Osteocyte (in vitro differentiated cells): ENCODE results near the gene VIT. TPM values are rescaled to one million over a fixed set of nuclear protein-coding genes. Genes with fewer than 3 reads are reported as not detected.
A peak's percentile ranks its signal among the peaks of the same experiment; 100 is the strongest.

Experiments used
- DNase-seq: peaks from one replicate; pipeline ENCODE4 v3.0.0; 2021; ENCODE audit warnings: mixed read lengths; ENCODE audit not compliant: unreplicated experiment; ENCODE audit errors: extremely low spot score
- H3K27ac Mint-ChIP-seq: one replicate; pipeline ENCODE4 v1.8.0; 2021; ENCODE audit warnings: mild to moderate bottlenecking, mixed read lengths; ENCODE audit not compliant: unreplicated experiment
- H3K27me3 Mint-ChIP-seq: one replicate; pipeline ENCODE4 v1.8.0; 2021; ENCODE audit warnings: mixed read lengths; ENCODE audit not compliant: unreplicated experiment
- H3K36me3 Mint-ChIP-seq: one replicate; pipeline ENCODE4 v1.8.0; 2021; ENCODE audit warnings: mixed read lengths; ENCODE audit not compliant: unreplicated experiment
- H3K4me1 Mint-ChIP-seq: one replicate; pipeline ENCODE4 v1.8.0; 2021; ENCODE audit warnings: mixed read lengths; ENCODE audit not compliant: unreplicated experiment
- H3K4me3 Mint-ChIP-seq: one replicate; pipeline ENCODE4 v1.8.0; 2021; ENCODE audit warnings: mild to moderate bottlenecking, moderate library complexity, mixed read lengths; ENCODE audit not compliant: unreplicated experiment
- H3K9me3 Mint-ChIP-seq: one replicate; pipeline ENCODE4 v1.8.0; 2021; ENCODE audit warnings: mixed read lengths; ENCODE audit not compliant: unreplicated experiment
- total RNA-seq: library from RNA; stranded (reverse); gene quantifications from 2 replicates; pipeline ENCODE4 v1.2.1, GENCODE V29; 2021
- TF ChIP-seq, protein P1 (sequence below): fragments of 200-600 bp; sonication (generic); IDR thresholded peaks from 2 replicates; pipeline ENCODE4 v1.5.0; 2021; ENCODE audit warnings: antibody characterized with exemption, mild to moderate bottlenecking, moderate library complexity

The VIT gene
- total RNA-seq, 1 donor from 2014 or later: 11.4 TPM

DNA sequence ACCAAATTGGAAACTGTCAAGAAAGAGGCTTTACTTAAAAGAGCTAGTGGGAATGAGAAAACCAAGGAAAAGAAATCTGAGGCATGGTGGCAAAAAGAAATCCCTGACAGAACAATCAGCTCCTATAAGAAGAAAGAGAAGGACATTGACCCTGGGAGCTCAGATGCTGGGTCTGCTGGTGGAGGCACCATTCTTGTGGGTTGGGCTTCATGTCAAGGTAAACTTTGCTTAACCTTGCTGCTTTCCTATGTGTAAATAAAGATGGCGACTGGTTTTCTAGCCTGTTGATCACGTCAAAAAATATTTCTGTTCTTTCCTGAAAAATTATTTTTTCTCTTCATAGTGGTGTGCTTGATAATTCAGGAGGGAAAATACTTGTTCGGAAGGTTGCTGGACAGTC, 58.1 kb downstream of the VIT start:
- H3K4me3 Mint-ChIP-seq: no peak overlapping the region
- TF ChIP-seq, protein P1, sequence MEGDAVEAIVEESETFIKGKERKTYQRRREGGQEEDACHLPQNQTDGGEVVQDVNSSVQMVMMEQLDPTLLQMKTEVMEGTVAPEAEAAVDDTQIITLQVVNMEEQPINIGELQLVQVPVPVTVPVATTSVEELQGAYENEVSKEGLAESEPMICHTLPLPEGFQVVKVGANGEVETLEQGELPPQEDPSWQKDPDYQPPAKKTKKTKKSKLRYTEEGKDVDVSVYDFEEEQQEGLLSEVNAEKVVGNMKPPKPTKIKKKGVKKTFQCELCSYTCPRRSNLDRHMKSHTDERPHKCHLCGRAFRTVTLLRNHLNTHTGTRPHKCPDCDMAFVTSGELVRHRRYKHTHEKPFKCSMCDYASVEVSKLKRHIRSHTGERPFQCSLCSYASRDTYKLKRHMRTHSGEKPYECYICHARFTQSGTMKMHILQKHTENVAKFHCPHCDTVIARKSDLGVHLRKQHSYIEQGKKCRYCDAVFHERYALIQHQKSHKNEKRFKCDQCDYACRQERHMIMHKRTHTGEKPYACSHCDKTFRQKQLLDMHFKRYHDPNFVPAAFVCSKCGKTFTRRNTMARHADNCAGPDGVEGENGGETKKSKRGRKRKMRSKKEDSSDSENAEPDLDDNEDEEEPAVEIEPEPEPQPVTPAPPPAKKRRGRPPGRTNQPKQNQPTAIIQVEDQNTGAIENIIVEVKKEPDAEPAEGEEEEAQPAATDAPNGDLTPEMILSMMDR: no peak
- no peaks in the 10 kb centered on the region for H3K9me3 Mint-ChIP-seq
- no peak overlapping the region for H3K27ac Mint-ChIP-seq
- peaks cover 2% of the 10 kb centered on the region for H3K36me3 Mint-ChIP-seq
- no peak for DNase-seq
- no peaks in the 10 kb centered on the region for H3K27me3 Mint-ChIP-seq
- peaks cover 4% of the 10 kb centered on the region for H3K4me1 Mint-ChIP-seq

DNA sequence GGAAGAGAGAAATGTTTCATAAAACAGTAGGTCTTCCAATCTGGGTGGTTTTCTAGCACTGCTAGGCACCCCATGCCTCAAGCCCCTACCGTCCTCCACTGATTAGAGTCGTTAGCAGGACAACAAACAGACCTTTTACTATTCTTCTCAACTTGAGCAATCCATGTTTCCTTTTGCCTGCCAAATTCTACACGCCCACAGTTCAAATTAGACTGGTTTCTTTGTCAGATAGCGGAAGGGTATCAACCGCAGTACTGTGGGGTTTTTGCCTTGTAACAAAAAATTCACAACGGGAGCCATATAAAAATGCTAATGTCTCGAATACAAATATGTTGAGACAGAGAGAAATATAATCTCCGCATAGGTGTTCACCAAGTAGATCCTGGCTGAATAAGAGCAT, 59.9 kb downstream of the VIT start:
- H3K4me3 Mint-ChIP-seq: no peak overlapping the region
- H3K27ac Mint-ChIP-seq: no peak overlapping the region
- no peak for DNase-seq
- TF ChIP-seq, protein P1: no peak
- peaks cover 4% of the 10 kb centered on the region for H3K4me1 Mint-ChIP-seq
- H3K27me3 Mint-ChIP-seq: no peaks in the 10 kb centered on the region
- peaks cover 2% of the 10 kb centered on the region for H3K36me3 Mint-ChIP-seq
- no peaks in the 10 kb centered on the region for H3K9me3 Mint-ChIP-seq

DNA sequence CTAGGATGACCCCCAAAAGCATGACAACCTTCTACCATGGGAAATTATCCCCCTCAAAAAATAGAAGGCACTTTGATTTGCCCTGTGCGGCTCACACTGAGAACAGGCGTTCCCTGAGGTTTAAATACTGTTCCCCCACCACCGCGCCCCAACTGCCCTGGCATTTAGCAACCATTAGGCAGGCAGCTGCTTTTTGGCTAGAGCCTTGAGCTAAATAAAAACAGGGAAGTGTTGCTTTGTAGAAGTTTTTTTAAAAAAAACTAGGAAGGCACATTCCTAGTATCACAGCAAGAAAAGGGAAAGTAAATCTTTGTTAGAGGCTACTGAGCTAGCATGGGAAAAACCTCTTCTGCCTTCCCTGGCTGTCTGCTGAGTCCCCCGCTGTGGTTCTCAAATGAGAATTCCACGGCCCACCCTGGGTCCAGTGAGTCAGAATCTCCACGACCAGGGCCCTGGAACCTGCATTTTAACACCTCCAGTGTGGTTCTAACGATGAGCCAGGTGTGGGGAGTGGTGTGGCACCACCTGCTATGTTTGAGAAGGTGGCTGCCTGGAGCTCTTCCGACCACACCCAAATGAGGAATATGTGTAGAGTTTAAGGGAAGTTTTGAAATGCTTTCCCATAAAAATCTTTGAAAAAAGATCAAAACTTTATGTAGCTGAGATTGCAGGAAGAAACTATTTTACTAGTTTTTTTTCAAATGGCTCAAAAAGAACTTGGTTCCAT, 66.4 kb downstream of the VIT start:
- H3K4me3 Mint-ChIP-seq: no peak overlapping the region
- H3K27me3 Mint-ChIP-seq: no peaks in the 10 kb centered on the region
- no peaks in the 10 kb centered on the region for H3K36me3 Mint-ChIP-seq
- DNase-seq: no peak
- no peaks in the 10 kb centered on the region for H3K4me1 Mint-ChIP-seq
- no peak overlapping the region for H3K27ac Mint-ChIP-seq
- H3K9me3 Mint-ChIP-seq: no peaks in the 10 kb centered on the region
- TF ChIP-seq, protein P1: no peak

DNA sequence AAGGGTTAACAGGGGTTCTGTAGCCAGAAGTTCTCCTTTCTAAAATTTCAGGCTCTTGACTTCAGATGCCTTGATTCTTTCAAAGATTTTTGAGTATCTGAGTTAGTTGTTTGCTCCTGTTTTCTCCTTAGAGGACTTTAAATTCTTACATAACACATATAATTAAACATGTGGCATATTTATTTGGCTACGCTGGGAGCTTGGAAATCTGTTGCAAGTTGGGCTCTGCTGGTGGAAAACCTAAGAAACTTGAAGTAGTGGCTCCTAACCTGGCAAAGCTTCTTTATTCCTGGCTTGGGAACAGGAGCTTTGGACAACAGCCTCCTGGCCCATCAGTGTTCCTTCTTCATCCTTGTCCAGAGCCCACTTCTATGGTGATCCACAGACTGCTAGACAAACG, 72.6 kb downstream of the VIT start:
- TF ChIP-seq, protein P1: no peak
- Mint-ChIP-seq H3K9me3 (no peaks in the 10 kb centered on the region), H3K27me3 (no peaks in the 10 kb centered on the region), H3K36me3 (no peaks in the 10 kb centered on the region), H3K4me1 (peaks cover 4% of the 10 kb centered on the region), H3K4me3 (no peak overlapping the region), H3K27ac (no peak overlapping the region)
- DNase-seq: no peak

DNA sequence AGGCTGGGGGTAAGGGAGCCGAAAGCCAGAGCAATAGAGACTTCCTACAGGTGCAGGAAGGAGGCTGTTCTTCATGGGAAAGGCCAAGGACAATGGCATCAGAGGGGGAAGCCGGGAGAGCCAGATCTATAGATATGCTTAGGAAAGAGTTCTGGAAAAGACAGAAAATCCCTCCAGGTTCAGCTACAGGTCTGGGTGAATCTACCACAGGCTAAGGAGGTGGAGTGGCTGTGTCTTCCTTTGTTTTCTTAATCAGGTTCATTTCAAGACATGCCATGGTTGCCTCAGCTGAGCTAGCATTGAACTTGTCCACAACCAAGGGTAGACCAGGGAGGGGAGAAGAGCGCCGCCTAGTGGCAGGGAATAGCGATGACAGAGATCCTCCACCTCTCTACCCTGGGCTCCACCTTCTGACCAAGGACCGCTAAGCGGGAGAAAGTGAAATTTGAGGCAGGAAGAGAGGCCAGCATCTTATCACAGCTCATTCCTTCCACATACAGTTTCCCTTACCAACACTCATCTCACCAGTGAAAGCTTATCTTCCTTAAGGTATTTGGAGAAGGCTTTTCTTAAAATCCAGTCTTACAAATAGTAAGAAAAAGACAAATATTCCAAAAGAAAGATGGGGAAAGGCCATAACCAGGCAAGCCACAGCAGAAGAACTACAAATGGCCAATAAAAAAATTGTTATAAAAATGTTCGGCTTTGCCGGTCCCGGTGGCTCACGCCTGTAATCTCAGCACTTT, 74.2 kb downstream of the VIT start:
- H3K36me3 Mint-ChIP-seq: no peaks in the 10 kb centered on the region
- TF ChIP-seq, protein P1: peak; percentile 62
- H3K9me3 Mint-ChIP-seq: no peaks in the 10 kb centered on the region
- no peak for DNase-seq
- no peak overlapping the region for H3K4me3 Mint-ChIP-seq
- no peak overlapping the region for H3K27ac Mint-ChIP-seq
- no peaks in the 10 kb centered on the region for H3K27me3 Mint-ChIP-seq
- H3K4me1 Mint-ChIP-seq: peaks cover 5% of the 10 kb centered on the region
